OCI-LY7 (cell line): ENCODE measurements around the gene SKP1. TPM values are rescaled to one million over a fixed set of nuclear protein-coding genes. Genes with fewer than 3 reads are reported as not detected.

Experiments
- BruUV-seq: library from RNA; stranded (reverse); fragments of 400-500 nt; replicated peaks from 2 replicates; lab custom pipeline; 2021; lab: Mats Ljungman, UMichigan
- CTCF ChIA-PET: fragments of 300-600 bp; sonication (Branson Sonifier 250); formaldehyde crosslinking; loops from one replicate; lab custom pipeline; 2022; ENCODE audit warnings: antibody characterized with exemption; ENCODE audit not compliant: unreplicated experiment; lab: Charles Lee
- POLR2A ChIA-PET: fragments of 300-600 bp; sonication (Branson Sonifier 250); formaldehyde crosslinking; loops from one replicate; lab custom pipeline; 2022; ENCODE audit warnings: antibody characterized with exemption; lab: Charles Lee
- DNase-seq: peaks from one replicate; pipeline ENCODE4 v3.0.0-alpha.2; 2015; ENCODE audit warnings: low spot score
- H2AFZ ChIP-seq: fragments of 200-600 bp; sonication (generic), shearing (Covaris generic); 2 replicates; pipeline ENCODE4 v1.6.1; 2014; ENCODE audit warnings: mild to moderate bottlenecking, antibody characterized with exemption, low read length, moderate library complexity
- H3K27ac ChIP-seq: fragments of 200-600 bp; sonication (generic); 2 replicates; pipeline ENCODE4 v1.5.1; 2014; ENCODE audit warnings: mixed run types, low read depth, mild to moderate bottlenecking, moderate library complexity, low read length, inconsistent platforms; ENCODE audit not compliant: poor library complexity, severe bottlenecking
- H3K36me3 ChIP-seq: fragments of 200-600 bp; sonication (generic); 2 replicates; pipeline ENCODE4 v1.6.1; 2014; ENCODE audit warnings: mild to moderate bottlenecking, antibody characterized with exemption, low read length, moderate library complexity, mixed read lengths; ENCODE audit not compliant: insufficient read depth
- H3K4me1 ChIP-seq: fragments of 200-600 bp; sonication (generic); 2 replicates; pipeline ENCODE4 v1.5.1; 2014; ENCODE audit warnings: mild to moderate bottlenecking, low read length; ENCODE audit not compliant: insufficient read depth, poor library complexity, severe bottlenecking
- H3K4me2 ChIP-seq: fragments of 200-600 bp; sonication (generic); 2 replicates; pipeline ENCODE4 v1.6.1; 2014; ENCODE audit warnings: mild to moderate bottlenecking, low read length
- H3K4me3 ChIP-seq: fragments of 200-600 bp; sonication (generic); 2 replicates; pipeline ENCODE4 v1.5.1; 2014; ENCODE audit warnings: mild to moderate bottlenecking, low read depth, low read length; ENCODE audit not compliant: poor library complexity, severe bottlenecking
- H3K79me2 ChIP-seq: fragments of 200-600 bp; sonication (generic); 2 replicates; pipeline ENCODE4 v1.6.1; 2016; ENCODE audit warnings: low read depth, mild to moderate bottlenecking, low read length, moderate library complexity, mixed read lengths; ENCODE audit not compliant: insufficient read depth
- H3K9me2 ChIP-seq: fragments of 200-600 bp; sonication (generic); 2 replicates; pipeline ENCODE4 v1.6.1; 2016; ENCODE audit warnings: mild to moderate bottlenecking, low read length, mixed read lengths; ENCODE audit not compliant: insufficient read depth
- H3K9me3 ChIP-seq: fragments of 200-600 bp; sonication (generic); 2 replicates; pipeline ENCODE4 v1.6.1; 2014; ENCODE audit warnings: mild to moderate bottlenecking, mixed run types, low read length, mixed read lengths
- H4K20me1 ChIP-seq: fragments of 200-600 bp; sonication (generic); 2 replicates; pipeline ENCODE4 v1.6.1; 2014; ENCODE audit warnings: mild to moderate bottlenecking, antibody characterized with exemption, low read length, moderate library complexity, mixed read lengths; ENCODE audit not compliant: insufficient read depth
- EZH2phosphoT487 ChIP-seq: fragments of 200-600 bp; sonication (generic); IDR thresholded peaks from 2 replicates; pipeline ENCODE4 v1.6.1; 2018; ENCODE audit warnings: low read depth, borderline replicate concordance, mild to moderate bottlenecking, mixed run types, antibody characterized with exemption, low read length, moderate library complexity, mixed read lengths
- intact Hi-C: fragments of 100-400 bp; cut with micrococcal nuclease; formaldehyde crosslinking; loops from one replicate; pipeline ENCODE4 v1.10.0; 2022; ENCODE audit not compliant: unreplicated experiment
- total RNA-seq, 2 experiments: library from RNA; depleted of rRNA in 1 of 2; stranded (reverse); fragments of >200 nt in 1 of 2; shearing (Covaris generic) in 1 of 2; gene quantifications; 2 replicates each; pipeline ENCODE4 v1.2.3, GENCODE V29; 2014 to 2022
- TF ChIP-seq, protein P1 (sequence below): fragments of 200-600 bp; sonication (generic); conservative IDR thresholded peaks from 2 replicates; pipeline ENCODE4 v1.5.1; 2014; ENCODE audit warnings: mild to moderate bottlenecking, antibody characterized with exemption, low read length, moderate library complexity, mixed read lengths

Gene SKP1
- total RNA-seq, 2 experiments from 2014 or later = 129 to 204 TPM

DNA sequence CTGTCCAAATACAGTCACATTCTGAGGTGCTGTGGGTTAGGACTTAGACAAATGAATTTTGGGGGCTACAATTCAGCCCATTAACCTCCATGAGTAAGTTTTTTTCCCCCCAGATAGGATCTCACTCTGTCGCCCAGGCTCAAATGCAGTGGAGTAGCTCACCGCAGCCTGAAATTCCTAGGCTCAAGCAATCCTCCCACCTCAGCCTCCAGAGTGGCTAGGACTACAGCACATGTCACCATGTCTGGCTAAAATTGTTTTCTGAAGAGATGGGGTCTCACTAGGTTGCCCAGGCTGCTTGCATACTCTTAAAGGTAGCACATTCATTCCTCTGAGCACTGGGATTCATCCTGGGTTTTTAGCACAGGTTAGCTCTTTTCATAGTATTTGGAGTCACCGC is 26.9 kb upstream of the SKP1 start:
- Histone ChIP-seq H4K20me1 (peaks cover 18% of the 10 kb centered on the region), H3K4me2 (no peak overlapping the region), H3K27ac (no peak overlapping the region), H3K4me1 (no peaks in the 10 kb centered on the region), H2AFZ (no peak overlapping the region), H3K9me2 (no peaks in the 10 kb centered on the region), H3K9me3 (no peaks in the 10 kb centered on the region), H3K36me3 (peaks cover 98% of the 10 kb centered on the region), H3K79me2 (peaks cover 68% of the 10 kb centered on the region), H3K4me3 (no peak overlapping the region)
- TF ChIP-seq, protein P1, sequence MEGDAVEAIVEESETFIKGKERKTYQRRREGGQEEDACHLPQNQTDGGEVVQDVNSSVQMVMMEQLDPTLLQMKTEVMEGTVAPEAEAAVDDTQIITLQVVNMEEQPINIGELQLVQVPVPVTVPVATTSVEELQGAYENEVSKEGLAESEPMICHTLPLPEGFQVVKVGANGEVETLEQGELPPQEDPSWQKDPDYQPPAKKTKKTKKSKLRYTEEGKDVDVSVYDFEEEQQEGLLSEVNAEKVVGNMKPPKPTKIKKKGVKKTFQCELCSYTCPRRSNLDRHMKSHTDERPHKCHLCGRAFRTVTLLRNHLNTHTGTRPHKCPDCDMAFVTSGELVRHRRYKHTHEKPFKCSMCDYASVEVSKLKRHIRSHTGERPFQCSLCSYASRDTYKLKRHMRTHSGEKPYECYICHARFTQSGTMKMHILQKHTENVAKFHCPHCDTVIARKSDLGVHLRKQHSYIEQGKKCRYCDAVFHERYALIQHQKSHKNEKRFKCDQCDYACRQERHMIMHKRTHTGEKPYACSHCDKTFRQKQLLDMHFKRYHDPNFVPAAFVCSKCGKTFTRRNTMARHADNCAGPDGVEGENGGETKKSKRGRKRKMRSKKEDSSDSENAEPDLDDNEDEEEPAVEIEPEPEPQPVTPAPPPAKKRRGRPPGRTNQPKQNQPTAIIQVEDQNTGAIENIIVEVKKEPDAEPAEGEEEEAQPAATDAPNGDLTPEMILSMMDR = no peak
- TF ChIP-seq EZH2phosphoT487 = no peak
- intact Hi-C loops = no loop called here
- ChIA-PET POLR2A (interaction anchor here (0.8 kb wide), 1 partner anchor 22 kb away, joined by 3 read pairs; the partner anchor contains the start of gene PPP2CA), CTCF (no interaction called here)
- no peak for DNase-seq
- BruUV-seq = no TSS peak

DNA sequence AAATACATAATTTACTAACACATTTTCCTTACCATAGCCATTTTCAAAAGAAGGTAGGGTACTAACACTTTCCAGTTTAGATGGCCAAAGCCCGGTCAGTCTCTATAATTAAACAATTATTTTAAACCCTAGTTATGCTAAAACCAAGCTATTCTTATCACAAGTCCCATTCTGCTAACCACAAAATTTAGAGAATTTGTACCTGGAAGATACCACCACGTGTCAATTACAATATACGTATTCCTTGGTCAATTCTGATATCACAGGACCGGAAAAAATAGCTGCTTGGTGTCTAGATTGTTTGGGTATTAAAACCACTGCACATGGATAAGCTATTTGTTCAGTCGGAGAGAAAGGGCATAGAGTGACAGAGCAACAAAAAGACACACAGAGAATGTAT is 18.9 kb upstream of the SKP1 start:
- Histone ChIP-seq H3K36me3 (peaks cover 68% of the 10 kb centered on the region), H3K4me3 (no peak overlapping the region), H3K9me3 (no peaks in the 10 kb centered on the region), H3K79me2 (no peaks in the 10 kb centered on the region), H3K4me2 (no peak overlapping the region), H3K27ac (no peak overlapping the region), H4K20me1 (no peaks in the 10 kb centered on the region), H2AFZ (no peak overlapping the region), H3K4me1 (no peaks in the 10 kb centered on the region), H3K9me2 (no peaks in the 10 kb centered on the region)
- no peak for TF ChIP-seq EZH2phosphoT487
- TF ChIP-seq, protein P1 = no peak
- intact Hi-C loops = no loop called here
- DNase-seq = no peak
- ChIA-PET CTCF (no interaction called here), POLR2A (interaction anchor here (0.7 kb wide), 1 partner anchor 1926 kb away, joined by 3 read pairs; no protein-coding TSS in a partner anchor)
- no TSS peak for BruUV-seq

DNA sequence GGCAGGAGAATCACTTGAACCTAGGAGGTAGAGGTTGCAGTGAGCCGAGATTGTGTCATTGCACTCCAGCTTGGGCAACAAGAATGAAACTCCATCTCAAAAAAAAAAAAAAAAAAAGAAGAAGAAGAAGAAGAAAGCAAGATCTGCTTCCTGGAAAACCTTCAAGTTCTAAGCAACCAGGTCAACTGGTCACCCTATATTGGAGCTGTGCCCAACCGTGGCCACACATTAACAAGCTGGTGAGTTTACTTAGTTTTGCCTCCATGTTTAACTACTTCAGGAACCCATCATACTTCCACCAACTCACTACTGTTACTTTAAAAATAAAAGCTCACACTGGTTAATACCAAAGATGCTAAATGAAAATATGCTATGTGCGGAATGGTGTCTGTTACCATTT is 12.3 kb upstream of the SKP1 start:
- no TSS peak for BruUV-seq
- ChIA-PET POLR2A (interaction anchor here (0.5 to 1.4 kb wide), 4 partner anchors 17 to 527 kb away, joined by 3 to 5 read pairs (median 3); no protein-coding TSS in a partner anchor), CTCF (no interaction called here)
- Histone ChIP-seq H3K4me1 (no peaks in the 10 kb centered on the region), H3K9me2 (no peaks in the 10 kb centered on the region), H3K4me3 (no peak overlapping the region), H3K4me2 (no peak overlapping the region), H3K36me3 (peaks cover 5% of the 10 kb centered on the region; the same call in 1 of the 2 replicates), H4K20me1 (no peaks in the 10 kb centered on the region), H3K79me2 (no peaks in the 10 kb centered on the region), H3K9me3 (no peaks in the 10 kb centered on the region), H3K27ac (no peak overlapping the region), H2AFZ (no peak overlapping the region)
- intact Hi-C loops = no loop called here
- TF ChIP-seq, protein P1 = no peak
- TF ChIP-seq EZH2phosphoT487 = no peak
- DNase-seq = no peak
